Stimulated activated CD4-positive, alpha-beta T cell treated with anti-CD3 and anti-CD28 coated beads, Interleukin-1b, Interleukin-23, amount 100 ng/mL, for 48 hours (primary cell): ENCODE measurements around the gene BARD1.
"Not testable (repeated sequence)": the region's sequence is repeated elsewhere in the genome, so short reads cannot be mapped to it uniquely, and the experiment has no call there.

Experiments used
- DNase-seq: peaks from one replicate; pipeline ENCODE4 v3.0.0-alpha.2; 2020

Gene BARD1

DNA sequence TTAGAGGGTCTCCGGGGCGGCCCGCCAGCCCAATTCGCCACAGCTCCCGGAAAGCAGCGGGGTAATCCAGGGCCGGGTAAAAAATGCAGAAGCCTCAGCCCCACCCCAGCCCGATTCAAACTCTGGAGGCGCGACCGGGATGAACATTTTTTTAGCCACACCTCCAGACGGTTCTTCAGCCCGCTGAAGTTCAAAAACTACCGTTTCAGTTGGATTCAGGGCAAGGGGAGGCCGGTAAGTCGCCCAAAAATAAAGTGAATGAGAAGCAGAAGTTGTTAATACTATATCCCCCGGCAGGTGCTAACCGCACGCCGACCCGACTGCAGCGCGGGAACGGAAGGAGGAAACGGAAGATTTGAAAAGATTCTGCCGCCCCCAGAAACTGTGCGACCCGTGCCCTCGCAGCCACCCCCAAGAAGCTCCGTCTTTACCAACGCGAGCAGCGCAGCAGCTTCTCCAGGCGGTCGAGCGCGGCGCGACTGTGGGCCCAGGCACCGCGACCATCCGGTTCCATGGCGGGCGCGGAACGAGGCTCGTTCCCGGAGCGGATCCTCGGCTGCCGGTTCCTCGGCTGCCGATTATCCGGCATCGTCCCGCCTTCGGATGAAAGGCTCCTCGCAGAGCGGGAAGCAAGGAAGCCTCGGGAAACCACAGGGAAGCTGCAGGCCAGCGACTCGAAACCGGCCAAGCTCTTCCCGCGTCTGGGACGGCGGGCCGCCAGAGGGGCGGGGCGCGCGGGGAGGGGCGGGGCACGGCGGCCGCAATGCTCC is at the start of gene BARD1:
Gene BARD1 (minus strand): TSS at position 703 of the 770 bp plus-strand sequence. CDS start 114 bp downstream, at position 589.
- DNase-seq = peak; percentile 44

DNA sequence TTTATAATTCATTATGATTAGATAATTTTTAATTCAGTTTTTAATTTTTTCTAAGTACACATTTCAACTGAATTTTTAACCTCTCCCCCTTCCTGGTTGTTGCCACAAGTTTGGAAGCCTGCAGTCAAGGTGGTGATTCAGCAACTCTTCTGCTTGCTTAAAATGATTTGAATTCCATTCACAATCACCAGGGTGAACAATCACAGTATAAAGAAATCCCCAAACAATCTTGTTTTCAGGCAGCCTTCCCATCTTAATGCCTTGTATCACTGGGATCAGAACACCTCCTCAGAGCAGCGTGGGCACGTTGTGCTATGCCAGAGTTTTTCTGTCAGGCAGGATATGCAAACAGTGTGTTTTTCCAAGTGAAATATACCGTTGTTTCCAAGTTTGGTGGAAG is 46.7 kb upstream of the BARD1 start:
- DNase-seq = no peak

DNA sequence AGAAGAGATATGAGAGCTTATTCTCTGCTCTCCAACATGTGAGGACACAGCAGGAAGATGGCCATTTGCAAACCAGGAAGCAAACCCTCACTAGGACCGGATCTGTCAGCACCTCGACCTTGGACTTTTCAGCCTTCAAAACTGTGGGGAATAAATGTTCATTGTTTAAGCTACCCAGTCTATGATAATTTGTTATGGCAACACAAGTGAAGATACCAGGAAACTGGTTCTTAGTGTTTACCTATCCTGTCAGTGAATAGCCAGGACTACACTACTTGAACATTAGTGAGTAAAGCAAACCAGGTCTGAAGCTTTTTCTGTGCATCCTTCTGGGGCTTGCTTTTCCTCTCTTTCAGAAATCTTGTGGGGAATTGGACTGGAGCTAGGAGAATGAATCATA is 44.4 kb upstream of the BARD1 start:
- no peak for DNase-seq

DNA sequence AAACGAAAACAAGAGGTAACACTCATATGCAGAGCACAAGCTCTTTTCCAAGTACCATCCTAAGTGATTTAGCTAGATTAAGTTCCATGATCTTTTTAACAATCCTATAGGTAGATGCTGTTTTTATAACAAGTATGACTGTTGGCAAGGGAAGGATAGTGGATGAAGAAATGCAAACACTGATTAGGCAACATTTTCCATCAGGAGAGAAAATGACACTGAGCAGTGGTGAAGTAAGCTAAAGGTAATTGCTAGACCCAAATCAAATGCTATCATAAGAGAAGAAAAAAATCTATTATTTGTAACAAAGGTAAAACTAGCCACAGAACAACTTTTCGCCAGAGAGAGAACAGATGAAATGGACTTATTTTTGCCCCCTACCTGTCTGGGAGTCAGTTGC is 34.3 kb upstream of the BARD1 start:
- DNase-seq = no peak

DNA sequence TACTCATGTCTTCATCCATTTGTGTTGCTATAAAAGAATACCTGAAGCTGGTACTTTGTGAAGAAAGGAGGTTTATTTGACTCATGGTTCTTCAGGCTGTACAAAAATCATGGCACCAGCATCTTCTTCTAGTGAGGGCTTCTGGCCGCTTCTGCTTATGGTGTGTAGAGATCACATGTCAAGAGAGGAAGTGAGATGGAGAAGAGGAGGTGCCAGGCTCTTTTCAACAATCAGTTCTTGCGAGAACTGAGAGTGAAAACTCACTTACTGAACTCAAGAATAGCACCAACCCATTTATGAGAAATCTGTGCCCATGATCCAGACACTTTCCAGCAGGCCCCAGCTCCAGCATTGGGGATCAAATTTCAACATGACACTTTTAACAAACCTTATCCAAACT is 30.0 kb upstream of the BARD1 start:
- DNase-seq = no peak

DNA sequence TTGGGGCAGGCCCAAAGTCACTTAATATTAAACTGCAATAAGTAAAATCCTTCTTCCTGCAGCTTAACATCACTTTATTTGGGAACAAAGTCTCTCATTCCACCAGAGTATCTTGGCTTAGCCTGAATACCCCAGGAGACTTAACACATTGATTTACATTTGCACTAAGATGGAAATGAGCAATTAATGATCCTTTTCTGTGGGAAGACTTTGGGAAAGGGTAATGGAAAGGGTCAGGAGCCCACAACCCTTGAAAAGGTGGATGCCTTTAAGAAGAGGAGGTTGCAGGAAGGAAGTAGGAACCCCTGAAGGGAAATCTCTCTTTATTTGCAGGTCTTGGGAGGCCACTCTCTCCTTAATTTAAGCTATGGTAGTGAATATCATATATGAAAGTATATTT is 28.0 kb upstream of the BARD1 start:
- no peak for DNase-seq

DNA sequence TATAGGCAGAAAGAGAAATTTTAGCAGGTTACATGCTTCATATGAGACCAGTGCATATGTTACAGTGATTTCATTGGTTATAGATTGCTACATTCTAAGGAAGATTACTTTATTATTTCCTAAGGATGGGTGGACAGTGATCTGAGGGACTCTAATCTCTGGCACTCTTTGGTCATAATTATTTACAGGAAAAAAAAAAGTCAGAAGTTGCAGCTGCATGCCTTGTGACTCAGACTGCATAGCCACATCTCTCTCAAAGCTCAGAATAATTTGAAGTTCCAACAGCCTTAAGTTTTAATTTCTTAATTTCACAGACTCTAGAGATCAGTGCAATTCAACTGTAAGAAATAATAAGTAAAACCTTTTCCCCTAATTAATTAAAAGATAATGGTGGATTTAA is 27.1 kb upstream of the BARD1 start:
- no peak for DNase-seq

DNA sequence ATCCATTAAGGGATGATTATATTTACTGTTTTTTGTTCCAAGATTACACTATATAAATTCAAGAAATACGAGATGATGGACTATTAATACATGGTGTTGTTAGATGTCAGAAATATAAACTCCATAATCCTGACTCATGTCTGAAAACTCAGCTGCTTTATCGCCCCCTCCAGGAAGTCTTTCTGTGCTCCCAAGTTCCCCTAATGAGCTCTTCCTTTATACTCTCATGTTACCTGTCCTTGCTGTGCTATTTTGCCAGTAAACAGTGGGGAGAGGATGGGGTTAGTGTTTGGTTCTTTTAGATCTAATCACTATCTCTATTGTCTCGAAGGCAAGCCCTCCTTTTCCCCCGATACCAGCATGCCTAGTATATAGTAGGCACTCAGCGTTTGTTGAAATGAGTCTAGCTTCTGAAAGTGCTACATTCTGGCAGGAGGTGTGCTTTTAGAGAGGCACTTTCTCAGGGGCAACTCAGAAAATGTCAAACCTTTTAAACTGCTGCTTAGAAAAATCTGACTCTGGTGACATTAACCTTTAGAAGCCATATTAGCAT is 21.4 kb upstream of the BARD1 start:
- no peak for DNase-seq

DNA sequence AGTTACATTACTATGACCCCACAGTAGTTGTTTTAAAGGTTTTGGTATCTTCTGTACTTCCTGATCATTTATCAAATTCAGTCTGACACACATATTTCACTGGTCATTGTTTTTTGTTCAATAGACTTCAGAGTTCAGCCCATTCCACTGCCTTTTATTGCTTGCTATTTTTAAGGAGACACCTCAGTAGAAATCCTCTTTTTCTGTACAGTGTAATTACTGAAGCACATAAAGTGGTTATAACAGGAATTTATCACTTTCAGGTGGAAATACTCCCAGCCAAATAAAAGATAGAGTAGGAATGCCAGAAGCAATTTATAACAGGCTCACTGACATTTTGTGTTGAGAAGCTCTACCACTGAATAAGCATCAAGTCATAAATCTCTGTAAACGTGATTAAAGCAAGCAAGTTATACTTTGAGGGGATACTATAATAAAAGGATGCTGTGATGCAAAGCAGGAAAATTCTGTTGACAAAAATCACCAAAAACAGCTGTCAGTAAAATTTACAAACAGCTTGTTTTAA is 6.6 kb upstream of the BARD1 start:
- DNase-seq = no peak

DNA sequence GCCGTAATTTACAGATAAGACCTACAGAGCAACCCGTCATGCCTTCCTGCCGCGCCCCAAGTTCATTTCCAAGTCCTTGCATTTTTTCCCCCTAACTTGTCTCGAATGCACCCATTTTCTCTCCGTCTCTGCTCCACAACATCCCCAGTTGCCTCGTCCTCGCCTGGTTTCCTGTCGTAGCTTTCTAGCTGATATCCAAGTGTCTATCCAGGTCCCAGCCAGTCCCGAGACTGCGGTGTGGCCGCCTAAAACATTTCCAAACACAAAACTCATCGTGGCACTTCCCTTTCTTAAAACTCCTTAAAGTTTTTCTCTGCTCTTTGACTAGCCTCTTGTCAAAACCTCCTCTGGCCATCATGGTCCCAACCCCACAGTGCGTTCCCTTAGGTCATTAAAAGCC is 1.2 kb upstream of the BARD1 start:
- no peak for DNase-seq

DNA sequence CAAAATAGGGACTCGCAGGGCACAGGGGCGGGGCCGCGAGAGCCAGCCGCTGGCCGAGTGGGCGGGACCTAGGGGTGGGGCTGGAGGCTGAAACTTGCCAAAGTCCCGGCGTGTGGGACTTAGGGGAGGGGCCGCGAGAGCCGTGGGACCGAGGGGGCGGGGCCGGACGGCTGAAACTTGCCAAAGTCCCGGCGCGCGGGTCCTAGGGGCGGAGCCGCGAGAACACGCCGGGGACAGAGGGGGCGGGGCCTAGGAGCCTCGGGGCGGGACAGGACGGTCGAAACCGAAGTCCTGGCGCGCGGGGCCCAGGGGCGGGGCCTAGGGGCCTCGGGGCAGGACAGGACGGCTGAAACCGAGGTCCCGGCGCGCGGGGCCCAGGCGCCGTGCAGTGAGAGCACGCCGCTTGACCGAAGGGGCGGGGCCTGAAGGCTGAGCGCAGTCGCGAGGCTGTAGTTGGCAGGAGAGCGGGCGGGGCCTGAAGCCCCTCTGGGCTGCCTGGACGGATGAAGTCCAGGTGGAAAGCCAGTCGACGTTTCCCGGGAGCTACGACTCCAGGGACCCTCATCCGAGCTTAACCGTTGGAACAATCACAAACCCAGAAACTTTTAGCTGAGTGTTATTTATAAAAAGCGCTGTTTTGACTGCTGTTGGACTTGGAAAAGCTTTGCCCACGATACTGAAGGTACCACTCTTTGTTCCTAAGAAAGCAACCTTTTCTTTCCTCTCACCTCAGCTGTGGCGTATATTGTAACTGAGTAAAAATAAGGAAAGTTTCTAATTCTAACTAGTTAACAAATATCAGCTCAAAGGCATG is 475 bp upstream of the BARD1 start:
- peak; percentile 99 for DNase-seq

DNA sequence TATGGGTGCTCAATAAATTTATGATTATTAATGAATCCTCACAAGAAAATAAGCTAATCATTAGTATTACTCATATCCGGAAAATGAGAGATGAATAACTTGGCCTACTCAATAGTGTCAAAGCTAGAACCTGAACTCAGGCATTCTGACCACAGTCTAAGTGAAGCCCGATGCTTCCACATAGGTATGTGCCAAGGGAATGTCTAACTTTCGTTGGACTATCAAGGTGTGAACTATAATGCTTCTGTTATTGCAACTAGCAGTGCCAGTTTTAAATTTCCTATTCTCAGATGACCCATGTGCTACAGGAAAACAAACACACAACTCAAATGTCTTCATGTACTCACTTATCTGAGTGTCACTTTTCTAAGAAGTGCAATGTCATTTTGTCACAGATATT is 1.8 kb downstream of the BARD1 start:
- DNase-seq = no peak

DNA sequence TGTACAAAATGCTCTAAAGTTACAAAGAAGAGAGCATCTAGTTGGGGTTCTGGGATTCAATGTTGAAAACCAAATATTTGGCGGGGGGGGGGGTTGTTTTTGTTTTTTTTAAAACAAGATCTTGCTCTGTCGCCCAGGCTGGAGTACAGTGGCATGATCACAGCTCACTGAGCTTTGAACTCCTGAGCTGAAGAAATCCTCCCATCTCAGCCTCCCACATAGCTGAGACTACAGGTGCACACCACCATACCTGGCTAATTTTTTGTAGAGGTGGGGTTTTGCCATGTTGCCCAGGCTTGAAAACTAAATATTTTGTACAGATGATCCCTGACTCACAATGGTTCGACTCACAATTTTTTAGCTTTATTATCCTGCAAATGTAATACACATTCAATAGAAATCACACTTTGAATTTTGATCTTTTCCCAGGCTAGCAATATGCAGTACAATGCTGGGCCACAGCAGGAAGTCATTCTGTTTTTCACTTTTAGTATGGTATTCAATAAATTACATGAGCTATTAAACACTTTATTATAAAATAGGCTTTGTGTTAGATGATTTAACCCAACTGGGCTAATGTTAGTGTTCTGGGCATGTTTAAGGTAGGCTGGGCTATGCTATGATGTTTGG is 7.6 kb downstream of the BARD1 start:
- DNase-seq = no peak

DNA sequence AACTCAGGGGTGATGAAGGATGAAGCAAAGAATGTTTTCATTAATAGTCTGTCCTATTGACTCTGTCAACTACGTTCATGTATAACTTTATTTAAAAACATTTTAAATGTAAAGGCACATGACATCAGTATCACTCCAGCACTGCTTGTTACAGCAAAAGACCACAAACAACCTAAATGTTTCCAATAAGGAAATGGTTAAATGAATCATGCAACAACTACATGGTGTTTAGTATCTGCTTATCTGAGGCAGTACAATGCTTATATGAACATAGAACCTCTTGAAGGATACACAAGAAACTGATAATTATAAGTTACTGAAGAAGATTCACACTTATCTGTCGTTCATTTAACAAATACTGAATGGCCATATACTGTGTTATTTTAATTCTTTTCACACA is 8.4 kb downstream of the BARD1 start:
- no peak for DNase-seq

DNA sequence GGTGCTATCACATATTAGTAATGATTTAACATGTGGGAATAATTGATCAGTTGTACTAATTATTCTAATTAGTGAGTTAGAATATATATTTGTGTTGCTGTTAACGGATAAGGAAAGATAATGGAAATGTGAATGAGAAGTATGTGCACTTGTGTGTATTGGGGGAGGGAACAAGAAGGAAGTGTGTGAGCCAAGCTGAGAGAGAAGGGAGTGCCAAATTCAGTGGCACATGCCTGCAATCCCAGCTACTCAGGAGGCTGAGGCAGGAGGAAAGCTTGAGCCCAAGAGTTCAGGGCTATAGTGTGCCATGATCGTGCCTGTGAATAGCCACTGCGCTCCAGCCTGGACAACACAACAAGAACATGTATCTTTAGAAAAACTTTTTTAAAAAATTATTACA is 9.3 kb downstream of the BARD1 start:
- DNase-seq = no peak

DNA sequence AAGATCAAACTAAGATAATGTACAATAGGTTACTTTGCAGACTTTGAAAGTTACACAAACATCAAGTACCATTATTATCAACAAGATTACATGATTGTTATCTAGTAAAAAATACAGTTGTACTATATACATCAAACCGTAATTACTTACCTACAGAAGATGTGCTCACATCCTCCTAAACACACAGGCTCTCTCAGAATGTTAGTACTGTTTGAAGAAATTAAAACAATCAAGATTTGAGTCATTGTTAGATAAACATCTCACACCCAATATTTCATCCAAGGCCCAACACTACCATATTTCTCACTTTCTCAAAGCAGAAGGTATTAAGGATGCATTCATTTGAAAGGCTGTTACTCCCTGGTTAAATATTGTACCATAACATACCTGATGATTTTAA is 12.6 kb downstream of the BARD1 start:
- DNase-seq = no peak

DNA sequence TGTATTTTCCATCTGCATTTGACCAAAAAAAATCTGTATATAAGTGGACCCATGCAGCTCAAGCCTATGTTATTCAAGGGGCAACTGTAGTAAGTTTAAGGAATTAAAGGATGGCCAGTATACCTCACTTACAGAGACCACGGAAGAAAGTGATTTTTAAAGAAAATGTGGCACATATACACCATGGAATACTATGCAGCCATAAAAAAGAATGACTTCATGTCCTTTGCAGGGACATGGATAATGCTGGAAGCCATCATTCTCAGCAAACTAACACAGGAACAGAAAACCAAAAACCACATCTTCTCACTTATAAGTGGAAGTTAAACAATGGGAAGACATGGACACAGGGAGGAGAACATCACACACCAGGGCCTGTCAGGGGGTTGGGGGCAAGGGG is 26.3 kb downstream of the BARD1 start:
- not testable (repeated sequence) for DNase-seq

DNA sequence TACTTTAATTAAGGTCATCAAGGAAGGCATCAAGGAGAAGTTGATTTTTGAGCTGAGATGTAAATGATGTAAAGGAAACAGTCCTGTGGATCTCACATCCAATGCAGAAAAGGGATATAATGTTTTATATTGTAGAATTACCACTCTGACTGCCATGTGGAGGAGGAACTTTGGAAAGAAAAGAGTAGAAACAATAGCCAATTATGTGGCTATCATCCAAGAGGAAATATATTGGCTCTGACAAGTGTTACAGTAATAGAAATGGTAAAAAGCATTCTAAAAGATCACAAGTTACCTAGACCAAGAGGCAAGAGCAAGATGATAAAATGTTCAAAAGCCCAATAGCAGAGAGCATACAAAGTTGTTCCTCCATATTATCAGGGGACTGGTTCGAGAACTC is 26.8 kb downstream of the BARD1 start:
- DNase-seq = no peak

DNA sequence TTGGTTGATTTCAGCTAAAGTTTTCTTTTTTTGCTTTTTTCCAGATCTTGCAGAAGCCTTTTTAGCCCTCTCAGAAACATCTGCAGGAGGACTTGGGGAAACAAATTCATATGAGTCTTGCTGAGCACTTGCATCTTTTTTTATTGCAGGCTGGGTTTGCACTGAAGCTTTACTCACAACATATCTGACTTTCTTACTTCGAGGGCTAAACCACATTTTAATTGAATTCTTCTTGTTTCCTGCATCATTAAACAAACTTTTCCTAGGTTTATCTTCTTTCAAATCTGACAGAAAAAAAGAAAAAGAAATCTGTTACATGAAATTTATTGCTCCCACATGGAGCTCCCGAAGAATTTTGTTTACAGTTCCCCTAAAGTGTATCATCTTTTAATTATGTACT is 28.3 kb downstream of the BARD1 start:
- DNase-seq = no peak

DNA sequence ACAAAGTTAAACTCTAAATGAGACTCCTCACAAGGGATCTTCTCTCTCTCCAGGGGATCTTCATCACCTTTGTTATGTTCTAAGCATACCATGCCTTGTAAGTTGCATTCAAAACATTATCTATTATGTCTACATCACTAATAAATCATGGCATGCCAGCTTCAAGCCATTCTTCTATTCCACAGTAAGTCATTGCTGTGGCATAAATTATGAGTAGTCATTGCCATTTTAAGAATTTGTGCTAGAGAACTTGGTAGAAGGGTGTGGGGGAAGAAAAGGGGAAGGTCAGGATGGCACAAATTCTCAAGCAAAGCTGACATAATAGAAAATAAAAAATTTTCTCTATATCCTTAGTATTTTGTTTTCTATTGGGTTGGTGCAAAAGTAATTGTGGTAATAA is 33.5 kb downstream of the BARD1 start:
- DNase-seq = no peak

DNA sequence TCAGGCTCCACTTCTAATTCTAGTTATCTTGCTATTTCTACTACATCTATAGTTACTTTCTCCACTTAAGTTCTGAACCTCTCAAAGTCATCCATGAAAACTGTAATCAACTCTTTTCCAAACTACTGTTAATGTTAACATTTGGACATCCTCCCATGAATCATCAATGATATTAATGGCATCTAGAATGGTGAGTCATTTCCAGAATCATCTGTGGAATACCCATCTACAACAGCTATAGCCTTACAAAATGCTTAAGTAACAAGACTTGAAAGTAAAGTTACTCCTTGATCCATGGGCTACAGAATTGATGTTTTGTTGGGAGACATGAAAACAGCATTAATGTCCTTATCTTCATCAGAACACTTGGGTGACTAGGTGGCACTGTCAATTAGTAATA is 35.4 kb downstream of the BARD1 start:
- no peak for DNase-seq

DNA sequence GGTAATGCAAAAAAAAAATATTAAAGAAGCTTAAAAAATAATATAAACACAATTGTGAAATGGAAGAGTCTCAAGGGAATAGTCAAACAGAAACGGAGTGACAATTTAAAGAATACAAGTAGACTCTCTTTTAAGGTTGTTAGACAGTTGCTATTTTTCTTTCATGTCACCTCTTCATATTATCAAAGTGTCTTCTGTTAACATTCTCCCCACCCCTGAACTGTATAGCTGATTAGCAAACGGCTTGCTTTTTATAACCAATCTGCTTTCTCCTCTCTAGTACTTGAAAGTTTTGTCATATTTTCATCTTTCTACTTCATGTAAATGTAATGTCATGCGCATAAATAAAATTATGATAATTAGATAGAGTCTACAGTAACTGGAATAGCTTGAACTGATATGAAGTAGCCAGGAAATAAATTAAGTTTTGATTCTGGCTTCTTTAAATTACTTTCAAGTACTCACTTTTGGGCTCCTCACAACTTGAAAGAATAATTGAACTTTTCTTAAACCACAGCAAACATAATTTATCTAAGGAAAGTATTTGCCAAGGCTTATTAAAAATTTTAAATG is 37.0 kb downstream of the BARD1 start:
- DNase-seq = no peak

DNA sequence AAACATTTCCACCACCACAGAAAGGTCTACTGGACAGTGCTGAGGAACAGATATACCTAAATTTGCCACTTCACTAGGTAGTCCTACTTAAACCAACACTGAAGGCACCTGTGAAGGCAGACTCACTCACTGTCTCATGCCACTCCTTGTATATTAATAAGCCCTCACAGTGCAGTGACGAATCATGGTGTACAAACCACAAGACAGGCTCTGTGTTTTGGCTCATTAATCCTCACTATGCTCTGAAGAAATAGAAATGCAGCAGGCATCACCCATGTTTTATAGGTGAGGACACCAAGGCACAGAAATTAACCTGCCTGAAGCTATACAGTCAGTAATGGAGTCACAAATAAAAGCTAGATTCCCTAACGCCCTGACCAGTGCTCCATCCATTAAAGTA is 44.3 kb downstream of the BARD1 start:
- DNase-seq = no peak
